ENCODE data around the gene DHRS11. TPM values are rescaled to one million over a fixed set of nuclear protein-coding genes. Genes with fewer than 3 reads are reported as not detected.

The DHRS11 gene
- total RNA-seq, 3 donors from 2014 or later = 146 to 295 (median 162) TPM

- ATAC-seq (no peak), DNase-seq (no peak)
- H3K4me1 ChIP-seq (ENCODE audit: low read depth) = peaks cover 22% of the 10 kb centered on the region
Measured at GRCh38 chr17:36590082-36590481, 1.6 kb upstream of the DHRS11 start.

GRCh38 chr17:36592316-36592715 is 637 bp downstream of the DHRS11 start:
- ATAC-seq (peak; percentile 30), DNase-seq (peak; percentile 52 to 68 (median 65))
- Histone ChIP-seq H3K4me1 (ENCODE audit: low read depth) (peaks cover 40% of the 10 kb centered on the region), H3K9me3 (no peaks in the 10 kb centered on the region), H3K4me3 (peak overlapping the region; percentile 87), H3K36me3 (ENCODE audit: low read depth) (no peaks in the 10 kb centered on the region)
- TF ChIP-seq CTCF (IDR thresholded peaks at IDR 0.05) = no peak
- intact Hi-C loops (cut with DNase I, micrococcal nuclease) = no loop called here

More at GRCh38 chr17:36590082-36590481, 1.6 kb upstream of the DHRS11 start:
- Histone ChIP-seq H3K9me3 (no peaks in the 10 kb centered on the region), H3K36me3 (ENCODE audit: low read depth) (no peaks in the 10 kb centered on the region), H3K4me3 (no peak overlapping the region)
- no peak for TF ChIP-seq CTCF (IDR thresholded peaks at IDR 0.05)
- intact Hi-C loops (cut with DNase I, micrococcal nuclease) = no loop called here

- Histone ChIP-seq H3K4me3 (peak overlapping the region; percentile 87), H3K9me3 (no peaks in the 10 kb centered on the region), H3K36me3 (ENCODE audit: low read depth) (no peaks in the 10 kb centered on the region), H3K4me1 (ENCODE audit: low read depth) (peaks cover 43% of the 10 kb centered on the region)
- DNase-seq = peak in 2 of 3 donors; percentile 68 to 82
- intact Hi-C loops (cut with DNase I, micrococcal nuclease) = no loop called here
- no peak for TF ChIP-seq CTCF (IDR thresholded peaks at IDR 0.05)
- ATAC-seq = peak; percentile 73
Measured at GRCh38 chr17:36592716-36593321, 1.1 kb downstream of the DHRS11 start.

GRCh38 chr17:36593656-36594316 is 2.1 kb downstream of the DHRS11 start:
- H3K4me3 ChIP-seq = no peak overlapping the region

More at GRCh38 chr17:36593656-36594316, 2.1 kb downstream of the DHRS11 start:
- Histone ChIP-seq H3K36me3 (ENCODE audit: low read depth) (no peaks in the 10 kb centered on the region), H3K9me3 (no peaks in the 10 kb centered on the region), H3K4me1 (ENCODE audit: low read depth) (peaks cover 53% of the 10 kb centered on the region)
- no peak for ATAC-seq
- no peak for TF ChIP-seq CTCF (IDR thresholded peaks at IDR 0.05)
- DNase-seq = peak in 1 of 3 donors; percentile 49
- intact Hi-C loops (cut with DNase I, micrococcal nuclease) = no loop called here
